Nephron (organoid): ENCODE measurements around the gene ANKRD24.

Source experiments
- H3K27ac Mint-ChIP-seq, 3 experiments: 2 replicates each; pipeline ENCODE4 v1.8.0; 2020; ENCODE audit warnings: mixed read lengths in 3 of 3, mild to moderate bottlenecking in 2 of 3, moderate library complexity in 1 of 3
- H3K27me3 Mint-ChIP-seq: 2 replicates; pipeline ENCODE4 v1.8.0; 2021; ENCODE audit warnings: low read depth, mild to moderate bottlenecking, moderate library complexity, mixed read lengths
- H3K36me3 Mint-ChIP-seq: 2 replicates; pipeline ENCODE4 v1.8.0; 2020; ENCODE audit warnings: low read depth, mixed read lengths
- H3K4me1 Mint-ChIP-seq: 2 replicates; pipeline ENCODE4 v1.8.0; 2020; ENCODE audit warnings: mixed read lengths
- H3K4me3 Mint-ChIP-seq, 3 experiments: 2 replicates each; pipeline ENCODE4 v1.8.0; 2020; ENCODE audit warnings: mild to moderate bottlenecking in 3 of 3, mixed read lengths in 3 of 3, moderate library complexity in 2 of 3
- H3K9me3 Mint-ChIP-seq: 2 replicates; pipeline ENCODE4 v1.8.0; 2020; ENCODE audit warnings: mixed read lengths
- TF ChIP-seq, protein P1 (sequence below), 3 experiments: fragments of 200-600 bp; sonication (generic); IDR thresholded peaks; one replicate each; pipeline ENCODE4 v1.5.0; 2021; ENCODE audit warnings: antibody characterized with exemption in 3 of 3; ENCODE audit not compliant: unreplicated experiment in 3 of 3

ANKRD24 gene

DNA sequence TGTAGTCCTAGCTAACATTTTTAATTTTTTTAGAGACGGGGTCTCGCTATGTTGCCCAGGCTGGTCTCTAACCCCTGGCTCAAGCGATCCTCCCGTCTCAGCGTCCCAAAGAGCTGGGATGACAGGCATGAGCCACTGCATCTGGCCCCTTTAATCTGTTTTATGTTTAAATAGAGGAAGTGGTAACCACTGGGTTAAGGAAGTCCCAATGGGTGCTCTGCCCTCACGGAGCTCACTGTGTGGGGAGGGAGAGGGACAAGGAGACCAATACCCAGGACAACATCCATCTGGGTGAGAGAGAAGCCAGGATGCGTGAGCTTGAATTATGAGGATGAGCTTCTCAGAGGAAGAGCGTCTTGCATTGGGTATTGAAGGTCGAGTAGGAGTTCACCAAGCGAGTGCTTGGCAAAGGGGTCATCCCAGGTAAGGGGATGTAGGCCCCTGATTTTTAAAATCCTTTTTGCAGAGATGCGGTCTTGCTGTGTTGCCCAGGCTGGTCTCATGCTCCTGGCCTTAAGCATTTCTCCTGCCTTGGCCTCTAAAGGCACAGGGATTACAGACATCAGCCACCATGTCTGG, 78.2 kb downstream of the ANKRD24 start:
- Mint-ChIP-seq H3K27me3 (no peaks in the 10 kb centered on the region), H3K4me3 (no peak overlapping the region), H3K27ac (no peak overlapping the region), H3K4me1 (no peaks in the 10 kb centered on the region), H3K36me3 (peaks cover 39% of the 10 kb centered on the region), H3K9me3 (no peaks in the 10 kb centered on the region)
- TF ChIP-seq, protein P1, sequence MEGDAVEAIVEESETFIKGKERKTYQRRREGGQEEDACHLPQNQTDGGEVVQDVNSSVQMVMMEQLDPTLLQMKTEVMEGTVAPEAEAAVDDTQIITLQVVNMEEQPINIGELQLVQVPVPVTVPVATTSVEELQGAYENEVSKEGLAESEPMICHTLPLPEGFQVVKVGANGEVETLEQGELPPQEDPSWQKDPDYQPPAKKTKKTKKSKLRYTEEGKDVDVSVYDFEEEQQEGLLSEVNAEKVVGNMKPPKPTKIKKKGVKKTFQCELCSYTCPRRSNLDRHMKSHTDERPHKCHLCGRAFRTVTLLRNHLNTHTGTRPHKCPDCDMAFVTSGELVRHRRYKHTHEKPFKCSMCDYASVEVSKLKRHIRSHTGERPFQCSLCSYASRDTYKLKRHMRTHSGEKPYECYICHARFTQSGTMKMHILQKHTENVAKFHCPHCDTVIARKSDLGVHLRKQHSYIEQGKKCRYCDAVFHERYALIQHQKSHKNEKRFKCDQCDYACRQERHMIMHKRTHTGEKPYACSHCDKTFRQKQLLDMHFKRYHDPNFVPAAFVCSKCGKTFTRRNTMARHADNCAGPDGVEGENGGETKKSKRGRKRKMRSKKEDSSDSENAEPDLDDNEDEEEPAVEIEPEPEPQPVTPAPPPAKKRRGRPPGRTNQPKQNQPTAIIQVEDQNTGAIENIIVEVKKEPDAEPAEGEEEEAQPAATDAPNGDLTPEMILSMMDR (IDR thresholded peaks at IDR 0.05; ENCODE audit: unreplicated experiment in 3 of 3) = no peak

DNA sequence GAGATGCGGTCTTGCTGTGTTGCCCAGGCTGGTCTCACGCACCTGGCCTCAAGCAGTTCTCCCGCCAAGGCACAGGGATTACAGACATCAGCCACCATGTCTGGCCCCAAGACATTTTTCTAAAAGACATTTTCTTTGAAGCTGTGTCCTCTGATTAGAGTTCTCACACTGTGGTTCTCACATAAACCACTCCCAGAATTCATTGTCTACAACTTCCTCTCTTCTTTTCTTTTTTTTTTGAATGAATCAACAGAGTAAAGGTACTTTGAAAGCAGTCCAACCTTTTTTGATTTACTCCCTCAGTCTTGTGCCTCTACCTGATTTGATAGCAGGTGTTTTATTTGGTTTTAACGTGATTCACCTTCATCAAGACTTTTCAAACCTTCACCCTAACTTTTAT, 82.3 kb downstream of the ANKRD24 start:
- Mint-ChIP-seq H3K27ac (no peak overlapping the region), H3K36me3 (peaks cover 34% of the 10 kb centered on the region), H3K4me3 (no peak overlapping the region), H3K4me1 (no peaks in the 10 kb centered on the region), H3K27me3 (no peaks in the 10 kb centered on the region), H3K9me3 (no peaks in the 10 kb centered on the region)
- TF ChIP-seq, protein P1 (IDR thresholded peaks at IDR 0.05; ENCODE audit: unreplicated experiment in 3 of 3) = no peak

DNA sequence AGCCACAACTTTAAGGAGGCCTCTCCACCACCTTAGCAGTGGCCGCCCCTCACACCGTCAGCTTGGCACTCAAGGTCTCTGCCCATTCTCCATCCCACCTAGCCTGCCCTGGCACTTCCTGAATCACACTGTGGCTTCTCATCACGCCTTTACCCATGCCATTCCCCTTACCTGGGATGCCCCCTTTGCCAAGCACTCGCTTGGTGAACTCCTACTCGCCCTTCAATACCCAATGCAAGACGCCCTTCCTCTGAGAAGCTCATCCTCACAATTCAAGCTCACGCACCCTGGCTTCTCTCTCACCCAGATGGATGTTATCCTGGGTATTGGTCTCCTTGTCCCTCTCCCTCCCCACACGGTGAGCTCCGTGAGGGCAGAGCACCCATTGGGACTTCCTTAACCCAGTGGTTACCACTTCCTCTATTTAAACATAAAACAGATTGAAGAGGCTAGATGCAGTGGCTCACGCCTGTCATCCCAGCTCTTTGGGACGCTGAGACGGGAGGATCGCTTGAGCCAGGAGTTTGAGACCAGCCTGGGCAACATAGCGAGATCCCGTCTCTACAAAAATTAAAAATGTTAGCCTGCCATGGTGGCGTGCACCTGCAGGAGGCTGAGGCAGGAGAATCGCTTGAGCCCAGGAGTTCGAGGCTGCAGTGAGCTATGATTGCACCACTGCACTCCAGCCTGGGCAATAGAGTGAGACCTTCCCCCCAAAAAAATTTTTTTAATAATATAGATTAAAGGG, 83.9 kb downstream of the ANKRD24 start:
- no peaks in the 10 kb centered on the region for H3K4me1 Mint-ChIP-seq
- TF ChIP-seq, protein P1 (IDR thresholded peaks at IDR 0.05; ENCODE audit: unreplicated experiment in 3 of 3) = no peak
- H3K36me3 Mint-ChIP-seq = peaks cover 30% of the 10 kb centered on the region
- H3K27ac Mint-ChIP-seq = no peak overlapping the region
- H3K9me3 Mint-ChIP-seq = no peaks in the 10 kb centered on the region
- H3K27me3 Mint-ChIP-seq = no peaks in the 10 kb centered on the region
- H3K4me3 Mint-ChIP-seq = no peak overlapping the region

DNA sequence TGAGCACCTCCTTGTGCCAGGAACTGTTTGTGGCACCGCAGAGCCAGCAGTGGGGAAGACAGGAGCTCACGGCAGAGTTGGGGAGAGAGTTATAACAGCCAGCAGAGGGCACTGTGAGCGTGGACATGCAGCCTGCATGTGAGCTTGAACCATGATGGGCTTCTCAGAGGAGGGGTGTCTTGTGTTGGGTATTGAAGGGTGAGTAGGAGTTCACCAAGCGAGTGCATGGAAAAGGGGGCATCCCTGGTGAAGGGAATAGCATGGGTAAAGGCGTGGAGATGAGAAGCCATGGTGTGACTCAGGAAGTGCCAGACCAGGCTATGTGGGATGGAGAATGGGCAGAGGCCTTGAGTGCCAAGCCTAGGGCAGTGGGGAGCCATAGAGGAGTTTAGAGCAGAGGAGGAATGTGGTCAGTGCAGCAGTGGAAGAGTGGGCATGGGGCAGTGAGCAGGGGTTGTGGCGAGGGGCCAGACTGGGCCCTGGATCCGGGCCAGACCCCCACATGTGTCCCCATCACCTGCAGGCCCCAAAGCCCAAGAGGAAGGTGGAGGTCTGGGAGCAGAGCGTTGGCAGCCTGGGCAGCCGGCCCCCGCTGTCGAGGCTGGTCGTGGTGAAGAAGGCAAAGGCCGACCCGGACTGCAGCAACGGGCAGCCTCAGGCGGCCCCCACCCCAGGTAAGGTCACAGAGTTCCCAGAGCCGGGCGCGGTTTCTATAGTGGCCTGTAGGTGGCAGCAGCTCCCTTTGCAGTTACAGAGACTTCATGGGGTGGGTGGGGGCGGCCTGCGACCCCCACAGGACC, 84.8 kb downstream of the ANKRD24 start:
- H3K36me3 Mint-ChIP-seq = peaks cover 33% of the 10 kb centered on the region
- H3K4me3 Mint-ChIP-seq = no peak overlapping the region
- no peaks in the 10 kb centered on the region for H3K27me3 Mint-ChIP-seq
- peak overlapping the region in 1 of 3 experiments; percentile 19 for H3K27ac Mint-ChIP-seq
- no peaks in the 10 kb centered on the region for H3K4me1 Mint-ChIP-seq
- TF ChIP-seq, protein P1 (IDR thresholded peaks at IDR 0.05; ENCODE audit: unreplicated experiment in 3 of 3) = peak; percentile 79 to 82 (median 81)
- H3K9me3 Mint-ChIP-seq = no peaks in the 10 kb centered on the region

DNA sequence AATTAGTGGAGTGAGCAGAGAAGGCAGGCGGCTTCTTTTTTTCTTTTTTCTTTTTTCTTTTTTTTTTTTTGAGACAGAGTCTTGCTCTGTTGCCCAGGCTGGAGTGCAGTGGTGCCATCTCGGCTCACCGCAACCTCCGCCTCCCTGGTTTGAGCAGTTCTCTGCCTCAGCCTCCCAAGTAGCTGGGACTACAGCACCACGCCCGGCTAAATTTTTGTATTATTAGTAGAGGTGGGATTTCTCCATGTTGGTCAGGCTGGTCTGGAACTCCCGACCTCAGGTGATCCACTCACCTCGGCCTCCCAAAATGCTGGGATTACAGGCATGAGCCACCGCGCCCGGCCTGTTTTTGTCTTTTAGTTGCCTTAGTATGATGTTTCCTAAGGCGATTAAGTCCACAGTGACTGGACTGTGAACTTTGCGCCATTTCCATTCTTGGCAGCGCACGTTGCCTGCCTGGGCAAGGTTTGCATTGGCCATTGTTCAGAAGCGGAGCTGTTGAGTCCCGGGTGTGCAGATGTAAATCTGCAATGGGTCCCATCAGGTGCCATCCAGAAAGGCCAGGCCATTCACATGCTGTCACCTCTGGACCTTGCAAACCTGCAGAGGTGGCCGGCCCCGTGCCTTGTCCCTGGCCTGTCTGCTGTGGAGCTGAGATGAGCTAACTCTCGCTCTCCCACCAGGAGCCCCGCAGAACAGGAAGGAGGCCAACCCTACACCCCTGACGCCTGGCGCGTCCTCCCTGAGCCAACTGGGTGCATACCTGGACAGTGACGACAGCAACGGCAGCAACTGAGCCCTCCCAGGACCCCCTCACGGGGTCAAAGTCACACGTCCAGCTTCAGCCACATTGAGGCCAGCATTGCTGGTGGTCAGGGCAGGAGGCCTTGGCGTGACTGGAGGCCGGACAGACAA, 85.7 kb downstream of the ANKRD24 start:
- H3K36me3 Mint-ChIP-seq = peaks cover 33% of the 10 kb centered on the region
- H3K27me3 Mint-ChIP-seq = no peaks in the 10 kb centered on the region
- H3K4me3 Mint-ChIP-seq = no peak overlapping the region
- TF ChIP-seq, protein P1 (IDR thresholded peaks at IDR 0.05; ENCODE audit: unreplicated experiment in 3 of 3) = peak in 1 of 3 experiments; percentile 7
- H3K9me3 Mint-ChIP-seq = no peaks in the 10 kb centered on the region
- H3K4me1 Mint-ChIP-seq = no peaks in the 10 kb centered on the region
- no peak overlapping the region for H3K27ac Mint-ChIP-seq
